H1 (cell line): Measurements from ENCODE around the gene S1PR2. TPM values are rescaled to one million over a fixed set of nuclear protein-coding genes. Genes with fewer than 3 reads are reported as not detected.

Experiments
- CTCF ChIA-PET: fragments of 300-600 bp; sonication (Branson Sonifier 250); formaldehyde crosslinking; loops from one replicate; lab custom pipeline; 2021; ENCODE audit not compliant: partially characterized antibody; lab: Charles Lee
- POLR2A ChIA-PET: fragments of 300-600 bp; sonication (Branson Sonifier 250); formaldehyde crosslinking; loops from one replicate; lab custom pipeline; 2021; ENCODE audit warnings: inconsistent platforms; ENCODE audit not compliant: partially characterized antibody; lab: Charles Lee
- DNase-seq, 2 experiments: peaks; one replicate each; pipeline versions ENCODE4 v3.0.0 to v3.0.0-alpha.2; 2010 to 2022; ENCODE audit warnings: low spot score in 2 of 2, low read depth in 1 of 2, mixed read lengths in 1 of 2
- FAIRE-seq: peaks from 2 replicates; lab custom pipeline; 2011; peaks lifted over from hg19 to GRCh38; lab: Jason Lieb, UNC
- H2AFZ ChIP-seq: 2 replicates; pipeline ENCODE4 v1.8.1; 2012; ENCODE audit warnings: low read length, inconsistent platforms
- H2AK5ac ChIP-seq: 2 replicates; pipeline ENCODE4 v1.6.1; 2013; ENCODE audit warnings: low read depth, low read length
- H2BK120ac ChIP-seq: replicated peaks from 2 replicates; pipeline ENCODE3; 2013; ENCODE audit warnings: low read depth, low read length, inconsistent platforms
- H2BK12ac ChIP-seq: 2 replicates; pipeline ENCODE4 v1.6.1; 2013; ENCODE audit warnings: low read depth, low read length
- H2BK15ac ChIP-seq: 2 replicates; pipeline ENCODE4 v1.6.1; 2013; ENCODE audit warnings: low read length
- H2BK20ac ChIP-seq: 2 replicates; pipeline ENCODE4 v1.6.1; 2013; ENCODE audit warnings: low read length
- H2BK5ac ChIP-seq: 2 replicates; pipeline ENCODE4 v1.6.1; 2013; ENCODE audit warnings: low read depth, low read length
- H3K14ac ChIP-seq: 2 replicates; pipeline ENCODE4 v1.6.1; 2013; ENCODE audit warnings: inconsistent platforms; ENCODE audit not compliant: insufficient read length
- H3K18ac ChIP-seq: 2 replicates; pipeline ENCODE4 v1.6.1; 2013; ENCODE audit warnings: low read length; ENCODE audit errors: extremely low read depth
- H3K23ac ChIP-seq: 2 replicates; pipeline ENCODE4 v1.6.1; 2013; ENCODE audit warnings: inconsistent platforms; ENCODE audit not compliant: insufficient read length
- H3K23me2 ChIP-seq: 2 replicates; pipeline ENCODE4 v1.6.1; 2013; ENCODE audit warnings: low read depth, low read length
- H3K27ac ChIP-seq: 2 replicates; pipeline ENCODE4 v1.6.1; 2011; ENCODE audit warnings: low read depth, low read length, inconsistent platforms
- H3K27me3 ChIP-seq, 4 experiments: replicated peaks in 1 of 4; 1 replicate in 1 of 4; 2 replicates in 3 of 4; pipeline versions ENCODE4 v1.6.1 to v1.8.1; 2011 to 2013; ENCODE audit warnings: low read length in 3 of 4, mild to moderate bottlenecking in 3 of 4, inconsistent platforms in 2 of 4, mixed read lengths in 2 of 4, moderate library complexity in 1 of 4; ENCODE audit not compliant: control insufficient read depth in 3 of 4, insufficient read depth in 3 of 4; ENCODE audit errors: extremely low read depth in 1 of 4
- H3K36me3 ChIP-seq, 4 experiments: 2 replicates each; pipeline versions ENCODE4 v1.6.1 to v1.8.1; 2011 to 2013; ENCODE audit warnings: mild to moderate bottlenecking in 4 of 4, low read length in 3 of 4, moderate library complexity in 2 of 4, control low read depth in 1 of 4, inconsistent platforms in 1 of 4; ENCODE audit not compliant: insufficient read depth in 4 of 4, control insufficient read depth in 2 of 4
- H3K4ac ChIP-seq: replicated peaks from 2 replicates; pipeline ENCODE3; 2013; ENCODE audit warnings: low read length, low read depth, mixed read lengths, inconsistent platforms; ENCODE audit not compliant: insufficient read length
- H3K4me1 ChIP-seq, 4 experiments: replicated peaks in 1 of 4; 1 replicate in 1 of 4; 2 replicates in 3 of 4; pipeline versions ENCODE4 v1.6.1 to v1.8.1; 2011 to 2013; ENCODE audit warnings: low read length in 3 of 4, inconsistent platforms in 2 of 4, mixed read lengths in 1 of 4; ENCODE audit not compliant: insufficient read depth in 4 of 4, control insufficient read depth in 3 of 4
- H3K4me2 ChIP-seq, 2 experiments: 2 replicates each; pipeline versions ENCODE4 v1.6.1 to v1.8.1; 2011 to 2013; ENCODE audit warnings: low read depth in 2 of 2, low read length in 2 of 2, control low read depth in 1 of 2, inconsistent platforms in 1 of 2, mild to moderate bottlenecking in 1 of 2; ENCODE audit not compliant: insufficient read depth in 1 of 2
- H3K4me3 ChIP-seq, 4 experiments: fragments of 200-600, 300-600 bp in 1 of 4; sonication (generic), shearing (Covaris generic), sonication (Bioruptor Twin) in 1 of 4; 2 replicates each; pipeline versions ENCODE4 v1.5.1 to v1.8.1; 2011 to 2016; ENCODE audit warnings: low read length in 4 of 4, low read depth in 3 of 4, control low read depth in 2 of 4, inconsistent platforms in 2 of 4, mild to moderate bottlenecking in 2 of 4, mixed read lengths in 1 of 4, moderate library complexity in 1 of 4; ENCODE audit not compliant: insufficient read depth in 2 of 4; ENCODE audit errors: extremely low read depth in 1 of 4
- H3K56ac ChIP-seq: replicated peaks from 2 replicates; pipeline ENCODE3; 2013; ENCODE audit warnings: low read depth, mild to moderate bottlenecking, mixed read lengths, low read length, inconsistent platforms; ENCODE audit not compliant: insufficient read length
- H3K79me1 ChIP-seq: 2 replicates; pipeline ENCODE4 v1.6.1; 2013; ENCODE audit warnings: low read depth, low read length, control low read depth
- H3K79me2 ChIP-seq, 2 experiments: 2 replicates each; pipeline versions ENCODE4 v1.6.1 to v1.8.1; 2012 to 2013; ENCODE audit warnings: low read length in 2 of 2, mild to moderate bottlenecking in 2 of 2, inconsistent platforms in 1 of 2; ENCODE audit not compliant: insufficient read depth in 2 of 2, control insufficient read depth in 1 of 2
- H3K9ac ChIP-seq, 4 experiments: replicated peaks in 1 of 4; 1 replicate in 1 of 4; 2 replicates in 3 of 4; pipeline versions ENCODE4 v1.6.1 to v1.8.1; 2011 to 2013; ENCODE audit warnings: low read depth in 3 of 4, low read length in 3 of 4, control low read depth in 2 of 4, mild to moderate bottlenecking in 2 of 4, moderate library complexity in 2 of 4, inconsistent platforms in 1 of 4; ENCODE audit errors: extremely low read depth in 1 of 4
- H3K9me3 ChIP-seq, 2 experiments: 2 replicates each; pipeline versions ENCODE4 v1.6.1 to v1.8.1; 2012 to 2013; ENCODE audit warnings: mild to moderate bottlenecking in 2 of 2, moderate library complexity in 2 of 2, control low read depth in 1 of 2, inconsistent platforms in 1 of 2, low read depth in 1 of 2, low read length in 1 of 2, mixed read lengths in 1 of 2; ENCODE audit not compliant: insufficient read depth in 2 of 2
- H4K20me1 ChIP-seq, 2 experiments: replicated peaks in 1 of 2; 2 replicates each; pipeline versions ENCODE3 to v1.8.1; 2011 to 2013; ENCODE audit warnings: inconsistent platforms in 2 of 2, low read length in 2 of 2, mild to moderate bottlenecking in 1 of 2; ENCODE audit not compliant: insufficient read depth in 2 of 2, control insufficient read depth in 1 of 2
- H4K5ac ChIP-seq: 2 replicates; pipeline ENCODE4 v1.6.1; 2013; ENCODE audit warnings: low read length, low read depth, mixed read lengths, inconsistent platforms; ENCODE audit not compliant: insufficient read length
- H4K8ac ChIP-seq: 2 replicates; pipeline ENCODE4 v1.8.0; 2013; ENCODE audit warnings: mild to moderate bottlenecking, moderate library complexity, low read length, inconsistent platforms; ENCODE audit not compliant: insufficient read depth; ENCODE audit errors: extremely low read depth
- H4K91ac ChIP-seq: replicated peaks from 2 replicates; pipeline ENCODE3; 2013; ENCODE audit warnings: low read length, mixed read lengths, inconsistent platforms; ENCODE audit not compliant: insufficient read length
- ASH2L ChIP-seq: fragments of 200-600, 300-600 bp; sonication (generic); IDR thresholded peaks from one replicate; pipeline ENCODE4 v1.7.1; 2017; ENCODE audit warnings: low read length
- CTBP2 ChIP-seq: IDR thresholded peaks from 2 replicates; pipeline ENCODE4 v1.7.0; 2011; ENCODE audit warnings: borderline replicate concordance, mild to moderate bottlenecking, moderate library complexity, mixed read lengths, low read length; ENCODE audit not compliant: insufficient read depth, insufficient read length
- HDAC2 ChIP-seq, 2 experiments: fragments of 300-600 bp in 1 of 2; sonication (generic) in 1 of 2; IDR thresholded peaks; 2 replicates each; pipeline ENCODE4 v1.6.1; 2011 to 2012; ENCODE audit warnings: low read depth in 2 of 2, low read length in 2 of 2, mild to moderate bottlenecking in 2 of 2, moderate library complexity in 2 of 2, borderline replicate concordance in 1 of 2, inconsistent platforms in 1 of 2
- KDM1A ChIP-seq: fragments of 200-600, 300-600 bp; sonication (generic); IDR thresholded peaks from 2 replicates; pipeline ENCODE4 v1.7.1; 2016; ENCODE audit warnings: mild to moderate bottlenecking, low read length, borderline replicate concordance
- RAD21 ChIP-seq, 2 experiments: IDR thresholded peaks in 1 of 2; conservative IDR thresholded peaks in 1 of 2; 2 replicates each; pipeline ENCODE4 v1.6.1; 2011; ENCODE audit warnings: low read depth in 2 of 2, low read length in 2 of 2, improper control_type of control experiment in 1 of 2, inconsistent platforms in 1 of 2, mild to moderate bottlenecking in 1 of 2, moderate library complexity in 1 of 2
- TAF1 ChIP-seq: IDR thresholded peaks from 2 replicates; pipeline ENCODE4 v1.6.1; 2011; ENCODE audit warnings: mild to moderate bottlenecking, low read depth, low read length
- TAF7 ChIP-seq: optimal IDR thresholded peaks from 2 replicates; pipeline ENCODE3; 2011; ENCODE audit warnings: low read depth, mild to moderate bottlenecking, inconsistent platforms, low read length, moderate library complexity, borderline replicate concordance
- WGBS, 2 experiments: shearing (Covaris generic) in 1 of 2; methylation state at CpG; one replicate each; pipeline versions ENCODE4 v1.1.6 to v1.1.7; 2013 to 2015; ENCODE audit warnings: low lambda C conversion rate in 2 of 2, mixed read lengths in 2 of 2, inconsistent platforms in 1 of 2, low coverage in 1 of 2, missing lambda C conversion rate in 1 of 2; ENCODE audit not compliant: insufficient replicate concordance in 2 of 2, insufficient coverage in 1 of 2, insufficient read length in 1 of 2; ENCODE audit errors: extremely low coverage in 1 of 2, missing lambda C conversion rate in 1 of 2; 5-methylcytosine and 5-hydroxymethylcytosine counted together
- polyA plus RNA-seq, 7 experiments: library from polyadenylated mRNA; depleted of rRNA in 3 of 7; stranded (reverse) in 5 of 7; unstranded in 2 of 7; fragments of >200 nt in 5 of 7; fragments of 200-250 nt in 2 of 7; gene quantifications; 1 replicate in 5 of 7; 2 replicates in 1 of 7; 4 replicates in 1 of 7; pipeline versions ENCODE4 v1.2.1 to v1.2.3, GENCODE V29; 2011 to 2013; ENCODE audit warnings: missing spikeins in 2 of 7, mixed read lengths in 2 of 7
- total RNA-seq: library from RNA; stranded (reverse); fragmentation: NEBNext Ultra II Directional; extraction: Animal tissue kit (Norgen Biotek cat#: 25700); gene quantifications from 2 replicates; pipeline ENCODE4 v1.2.1, GENCODE V29; 2021

The S1PR2 gene
- total and polyA plus RNA-seq, 2 of the 8 experiments (the other 6 are each of a cell fraction or from before 2014, with no cell fraction given) = 17.5 to 19.4 TPM

GRCh38 chr19:10195199-10195519 is 36.0 kb downstream of the S1PR2 start:
- H2BK120ac ChIP-seq = no peak overlapping the region
- ChIA-PET POLR2A (interaction anchor here (0.9 to 2.1 kb wide), 20 partner anchors 9 to 196 kb away, joined by 3 to 14 read pairs (median 3); partner anchors contain the start of genes ICAM1, MRPL4, RAVER1 and S1PR2), CTCF (interaction anchor here (1.4 to 2.3 kb wide), 3 partner anchors 26 to 55 kb away, joined by 3 to 9 read pairs (median 7); no protein-coding TSS in a partner anchor)
- H3K14ac ChIP-seq = no peak overlapping the region
- no peak overlapping the region for H3K4ac ChIP-seq
- DNase-seq (no peak), FAIRE-seq (no peak)
- peaks cover 0 to 8% of the 10 kb centered on the region in 2 experiments for H4K20me1 ChIP-seq
- H2BK12ac ChIP-seq = no peak overlapping the region
- peak in 1 of 2 experiments; percentile 77; a peak in 2 of 4 replicates for TF ChIP-seq HDAC2 (IDR thresholded peaks at IDR 0.05; ENCODE audit: borderline replicate concordance in 1 of 2, low read depth in 2 of 2, low read length in 2 of 2)
- peak; percentile 97 for TF ChIP-seq KDM1A
- TF ChIP-seq CTBP2 = peak; percentile 3
- no peak for TF ChIP-seq TAF7
- peak; percentile 65; the same call in 1 of the 2 replicates for TF ChIP-seq TAF1
- peak; percentile 9 for TF ChIP-seq ASH2L
- no peak for TF ChIP-seq RAD21 (IDR thresholded peaks at IDR 0.05 in 1 of 2, conservative IDR thresholded peaks at IDR 0.05 in 1 of 2; ENCODE audit: low read depth in 2 of 2, low read length in 2 of 2)
- H2AK5ac ChIP-seq = no peak overlapping the region; the same call in 1 of the 2 replicates
- H3K4me3 ChIP-seq = peak overlapping the region; percentile 64 to 92 (median 80); a peak in 7 of 8 replicates
- H4K5ac ChIP-seq = peak overlapping the region; percentile 86
- no peak overlapping the region for H2BK20ac ChIP-seq
- H3K27me3 ChIP-seq = no peaks in the 10 kb centered on the region
- peaks cover 0 to 6% (median under 1%) of the 10 kb centered on the region in 4 experiments; a peak in 2 of 8 replicates for H3K36me3 ChIP-seq
- H3K23me2 ChIP-seq = peaks cover 8% of the 10 kb centered on the region
- H3K4me2 ChIP-seq = peak overlapping the region; percentile 51 to 93
- H3K18ac ChIP-seq = peak overlapping the region; percentile 24
- H3K4me1 ChIP-seq = no peaks in the 10 kb centered on the region
- peak overlapping the region in 2 of 4 experiments; percentile 28 to 43; a peak in 2 of 7 replicates for H3K9ac ChIP-seq
- peaks cover 4% of the 10 kb centered on the region; the same call in 1 of the 2 replicates for H3K79me1 ChIP-seq
- H3K79me2 ChIP-seq = peaks cover 31 to 42% of the 10 kb centered on the region in 2 experiments
- H3K56ac ChIP-seq = no peak overlapping the region
- peak overlapping the region; percentile 98; the same call in 1 of the 2 replicates for H2BK5ac ChIP-seq
- no peak overlapping the region for H2BK15ac ChIP-seq
- no peaks in the 10 kb centered on the region for H3K9me3 ChIP-seq
- no peak overlapping the region for H3K23ac ChIP-seq
- H3K27ac ChIP-seq = no peak overlapping the region
- H2AFZ ChIP-seq = no peak overlapping the region; the same call in 1 of the 2 replicates
- no peak overlapping the region for H4K8ac ChIP-seq
- 44% methylated on average over 6 of the region's 6 CpGs; no CpG with 5 or more reads in 1 of the 2 experiments for WGBS, 2 experiments
- H4K91ac ChIP-seq = peak overlapping the region; percentile 79
